Daoy (cell line): ENCODE measurements around the gene SLC22A3. TPM values are rescaled to one million over a fixed set of nuclear protein-coding genes. Genes with fewer than 3 reads are reported as not detected.

ENCODE experiments used
- DNase-seq: peaks from one replicate; pipeline ENCODE4 v3.0.0-alpha.2; 2015; ENCODE audit warnings: low read depth
- total RNA-seq: library from RNA; depleted of rRNA; stranded (reverse); fragments of >200 nt; shearing (Covaris generic); gene quantifications from 2 replicates; pipeline ENCODE4 v1.2.3, GENCODE V29; 2014

Gene SLC22A3
- total RNA-seq, 1 experiment from 2014 or later = 1.8 TPM

GRCh38 chr6:160417146-160417545 lies 69.0 kb downstream of the SLC22A3 start:
- DNase-seq = no peak

DNA sequence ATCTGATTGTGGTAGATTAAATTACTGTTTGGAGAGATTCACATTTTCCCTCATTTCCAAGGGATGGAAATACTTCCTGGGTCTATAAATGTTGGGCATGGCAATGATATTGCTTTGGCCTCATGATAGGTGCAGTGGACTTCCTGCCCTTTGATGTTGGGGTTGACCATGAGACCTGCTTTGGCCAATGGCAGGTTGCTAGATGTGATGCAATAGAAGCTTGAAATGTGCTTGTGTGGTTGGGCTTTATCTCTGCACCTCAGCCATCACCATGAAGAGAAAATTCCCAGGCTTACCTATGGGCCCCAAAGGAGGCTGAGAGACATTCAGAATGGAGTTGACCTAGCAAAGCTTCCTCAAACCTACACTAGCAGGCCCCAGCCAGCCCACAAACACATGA lies 69.4 kb downstream of the SLC22A3 start:
- no peak for DNase-seq

- no peak for DNase-seq
Observed at GRCh38 chr6:160418370-160418769, 70.2 kb downstream of the SLC22A3 start.

- no peak for DNase-seq
Observed at GRCh38 chr6:160419488-160419887, 71.3 kb downstream of the SLC22A3 start.

GRCh38 chr6:160420253-160420968 lies 72.2 kb downstream of the SLC22A3 start:
- DNase-seq = no peak

- no peak for DNase-seq
Observed at GRCh38 chr6:160420969-160421556, 72.9 kb downstream of the SLC22A3 start.

GRCh38 chr6:160421854-160422253 lies 73.7 kb downstream of the SLC22A3 start:
- DNase-seq = no peak

GRCh38 chr6:160424256-160424655 lies 76.1 kb downstream of the SLC22A3 start:
- DNase-seq = no peak

GRCh38 chr6:160426136-160426535 lies 78.0 kb downstream of the SLC22A3 start:
- no peak for DNase-seq

DNA sequence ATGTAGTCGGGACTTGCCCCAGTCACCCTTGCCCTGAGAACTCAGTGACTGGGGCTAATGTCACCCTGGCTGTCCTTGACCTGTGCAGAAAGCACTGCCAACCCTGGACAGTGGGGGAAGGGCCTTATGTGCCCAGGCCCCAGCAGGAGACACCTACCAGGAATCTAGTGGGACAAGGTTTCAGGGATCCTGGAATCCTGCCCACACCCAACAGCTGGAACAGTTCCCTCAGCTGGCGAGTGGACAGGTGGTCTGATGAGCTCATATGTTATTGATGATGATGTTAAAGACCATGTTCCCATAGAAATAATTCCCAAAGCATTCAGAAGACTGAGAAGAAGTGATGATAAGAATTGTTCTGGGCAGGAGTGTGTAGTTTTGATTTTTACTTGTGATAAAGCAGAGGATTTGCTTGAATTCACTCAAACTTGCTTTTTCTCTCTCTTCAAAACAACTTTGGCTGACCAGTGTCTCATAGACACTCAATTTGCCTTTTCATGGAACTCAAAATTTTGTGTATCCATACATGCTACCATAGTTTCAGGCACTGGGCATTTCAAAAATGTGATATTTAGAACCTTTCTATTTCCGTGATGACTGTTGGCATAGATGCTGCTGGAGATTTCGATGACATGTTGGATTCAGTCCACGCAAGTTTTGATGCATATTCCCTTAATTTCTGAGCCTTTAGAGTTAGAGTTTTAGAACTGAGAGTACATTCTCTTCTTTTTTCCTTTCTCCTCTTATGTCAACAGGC lies 79.3 kb downstream of the SLC22A3 start:
- DNase-seq = no peak

- DNase-seq = no peak
Observed at GRCh38 chr6:160428069-160428430, 79.9 kb downstream of the SLC22A3 start.

GRCh38 chr6:160428818-160429619 lies 80.8 kb downstream of the SLC22A3 start:
- no peak for DNase-seq

DNA sequence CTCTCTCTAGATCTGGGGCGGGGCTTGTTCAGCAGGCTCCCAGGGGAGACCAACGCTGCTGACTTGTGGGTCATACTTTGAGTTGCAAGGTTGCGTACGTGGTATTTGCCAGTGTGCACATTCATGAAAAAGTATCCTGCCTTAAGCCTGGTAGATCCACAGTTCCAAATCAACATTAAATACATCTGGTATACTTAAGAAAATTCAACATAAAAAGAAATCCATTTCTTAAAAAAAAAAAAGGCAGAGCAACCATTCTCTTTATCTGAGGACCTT lies 81.4 kb downstream of the SLC22A3 start:
- DNase-seq = no peak

DNA sequence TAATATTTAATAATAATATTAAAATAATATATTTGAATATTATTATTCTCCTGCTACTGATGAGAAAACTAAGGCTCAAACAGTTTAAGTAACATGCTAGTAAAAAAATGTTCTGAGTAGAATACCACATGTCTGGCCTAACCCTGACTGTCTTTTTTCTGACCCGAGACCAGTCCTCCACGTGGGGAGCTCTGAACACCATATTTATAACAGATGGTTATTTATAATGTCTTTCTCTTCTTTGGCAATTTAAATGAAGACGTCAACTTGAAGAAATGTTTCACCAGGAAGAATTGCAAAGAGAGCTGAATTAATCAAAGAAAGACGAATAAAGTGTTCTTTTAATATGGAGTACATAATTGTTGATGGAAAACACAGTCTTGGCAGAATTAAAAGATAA lies 82.0 kb downstream of the SLC22A3 start:
- no peak for DNase-seq

DNA sequence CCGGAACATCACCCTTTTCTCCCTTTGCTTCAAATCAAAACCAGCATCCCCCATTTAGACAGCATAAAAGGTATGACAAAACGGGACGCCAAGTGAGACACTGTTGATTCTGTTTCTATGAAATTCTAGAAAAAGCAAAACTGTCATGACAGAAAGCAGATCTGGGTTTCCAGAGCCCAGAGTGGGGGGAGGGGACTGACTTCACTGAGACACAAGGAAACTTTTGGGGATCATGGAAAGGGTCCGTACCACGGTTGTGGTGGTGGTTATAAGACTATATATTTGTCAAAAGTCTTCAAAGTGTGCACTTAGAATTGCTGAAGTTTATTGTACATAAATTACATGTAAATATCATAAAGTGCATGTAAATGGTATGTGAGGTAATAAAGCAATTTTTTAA lies 82.6 kb downstream of the SLC22A3 start:
- DNase-seq = no peak

GRCh38 chr6:160431226-160431625 lies 83.0 kb downstream of the SLC22A3 start:
- DNase-seq = no peak

GRCh38 chr6:160431791-160432404 lies 83.7 kb downstream of the SLC22A3 start:
- DNase-seq = no peak

DNA sequence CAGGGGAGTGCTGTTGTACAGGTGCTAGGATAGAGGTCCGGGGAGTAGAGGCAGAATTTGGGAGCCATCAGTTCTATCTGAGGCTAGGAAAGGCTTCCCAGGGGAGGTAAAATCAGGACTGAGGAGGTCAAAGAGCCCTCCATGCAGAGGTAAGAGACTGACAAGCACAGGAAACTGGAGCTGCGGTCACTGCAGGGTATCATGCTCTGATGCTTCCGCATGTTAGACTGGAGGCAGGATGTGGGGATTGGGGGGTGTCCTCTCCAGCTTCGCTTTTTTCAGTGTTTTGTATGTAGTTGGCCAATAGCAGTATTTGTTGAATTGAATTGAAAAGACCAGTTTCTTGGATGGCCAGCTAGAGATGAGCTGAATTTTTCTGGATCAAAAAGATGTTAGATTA lies 87.8 kb downstream of the SLC22A3 start:
- no peak for DNase-seq

DNA sequence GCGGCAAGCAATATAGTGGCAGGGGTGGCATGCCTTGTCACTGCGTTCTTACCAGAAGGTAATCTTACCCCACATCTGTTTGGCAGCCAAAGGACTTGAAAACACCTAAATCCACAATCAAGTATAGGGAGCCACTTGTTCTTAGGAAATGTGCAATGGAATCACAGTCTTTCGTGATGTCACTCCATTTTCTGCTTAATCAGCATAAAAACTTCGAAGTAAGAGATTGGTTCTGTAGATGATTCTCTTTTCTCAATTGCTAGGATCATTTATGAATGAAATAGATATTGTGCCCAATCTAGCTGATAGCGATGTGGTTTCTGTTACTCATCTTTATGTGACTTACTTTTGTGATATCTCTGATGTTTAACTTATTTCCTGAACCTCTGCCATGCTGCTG lies 89.0 kb downstream of the SLC22A3 start:
- no peak for DNase-seq

GRCh38 chr6:160437775-160438174 lies 89.6 kb downstream of the SLC22A3 start:
- no peak for DNase-seq

GRCh38 chr6:160438481-160438880 lies 90.3 kb downstream of the SLC22A3 start:
- DNase-seq = no peak

DNA sequence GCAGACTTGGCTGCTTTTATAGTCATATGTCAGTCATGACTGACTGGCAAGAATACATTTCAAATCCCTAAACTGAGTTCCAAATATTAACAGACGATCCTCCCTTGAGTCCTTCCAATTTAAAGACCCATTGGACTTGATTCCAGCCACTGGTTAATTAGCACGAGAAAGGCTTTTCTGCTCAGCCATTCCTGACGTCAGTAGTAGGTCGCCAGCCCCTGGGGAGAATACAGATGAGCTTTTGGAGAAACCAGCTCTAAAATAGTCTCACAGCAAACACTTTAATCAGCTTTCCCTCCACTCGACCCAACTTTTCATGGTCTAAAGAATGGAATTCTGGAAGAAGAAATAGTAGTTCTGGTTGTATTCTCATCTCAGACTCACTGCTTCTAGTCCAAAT lies 91.6 kb downstream of the SLC22A3 start:
- DNase-seq = no peak
